ENCODE measurements around the gene ULK4. TPM values are rescaled to one million over a fixed set of nuclear protein-coding genes. Genes with fewer than 3 reads are reported as not detected.

The ULK4 gene
- total and polyA plus RNA-seq, 2 of the 8 experiments (the other 6 are each of a cell fraction or from before 2014, with no cell fraction given) = 3.0 to 10.8 TPM

- 65% methylated on average over 1 of the region's 1 CpG; no CpG with 5 or more reads in 1 of the 2 experiments for WGBS, 2 experiments (ENCODE audit: extremely low coverage in 1 of 2, insufficient coverage in 1 of 2, insufficient read length in 1 of 2, insufficient replicate concordance in 2 of 2, low coverage in 1 of 2, low lambda C conversion rate in 2 of 2, missing lambda C conversion rate in 1 of 2)
- POLR2A ChIA-PET (ENCODE audit: partially characterized antibody) = no interaction called here
Observed at GRCh38 chr3:41436983-41437382, 524.9 kb downstream of the ULK4 start.

More at GRCh38 chr3:41436983-41437382, 524.9 kb downstream of the ULK4 start:
- H2BK120ac ChIP-seq (replicated peaks; ENCODE audit: low read depth, low read length) = no peak overlapping the region
- no peak overlapping the region for H2BK5ac ChIP-seq (ENCODE audit: low read depth, low read length)
- H3K18ac ChIP-seq (ENCODE audit: extremely low read depth, low read length) = no peak overlapping the region
- no peak overlapping the region for H3K9ac ChIP-seq (replicated peaks in 1 of 4; ENCODE audit: extremely low read depth in 1 of 4, low read depth in 3 of 4, low read length in 3 of 4)
- H3K9me3 ChIP-seq (ENCODE audit: insufficient read depth in 2 of 2, low read depth in 1 of 2, low read length in 1 of 2) = peaks cover 0 to 3% of the 10 kb centered on the region in 2 experiments; a peak in 2 of 4 replicates
- no peak overlapping the region for H3K23ac ChIP-seq (ENCODE audit: insufficient read length)
- H4K20me1 ChIP-seq (replicated peaks in 1 of 2; ENCODE audit: control insufficient read depth in 1 of 2, insufficient read depth in 2 of 2, low read length in 2 of 2) = no peaks in the 10 kb centered on the region
- H3K27ac ChIP-seq (ENCODE audit: low read depth, low read length) = no peak overlapping the region
- H4K8ac ChIP-seq (ENCODE audit: extremely low read depth, insufficient read depth, low read length) = no peak overlapping the region
- TF ChIP-seq USF2 (IDR thresholded peaks at IDR 0.05; ENCODE audit: low read length) = no peak
- TF ChIP-seq CREB1 (IDR thresholded peaks at IDR 0.05) = no peak
- no peak for TF ChIP-seq TEAD4 (IDR thresholded peaks at IDR 0.05; ENCODE audit: low read depth, low read length)
- no peak for TF ChIP-seq SIN3A (conservative IDR thresholded peaks at IDR 0.05 in 1 of 2, IDR thresholded peaks at IDR 0.05 in 1 of 2; ENCODE audit: low read depth in 1 of 2, low read length in 2 of 2)
- TF ChIP-seq NRF1 (IDR thresholded peaks at IDR 0.05; ENCODE audit: low read depth, low read length) = no peak
- no peak for TF ChIP-seq RBBP5 (IDR thresholded peaks at IDR 0.05; ENCODE audit: borderline replicate concordance, low read depth, low read length)
- TF ChIP-seq EZH2 (IDR thresholded peaks at IDR 0.05; ENCODE audit: low read depth, low read length, severe bottlenecking) = no peak
- no peak for TF ChIP-seq ASH2L (IDR thresholded peaks at IDR 0.05; ENCODE audit: low read length)
- H3K14ac ChIP-seq (ENCODE audit: insufficient read length) = no peak overlapping the region
- no peak overlapping the region for H3K56ac ChIP-seq (replicated peaks; ENCODE audit: insufficient read length, low read depth, low read length)
- FAIRE-seq (peak; percentile 50), DNase-seq (ENCODE audit: low read depth in 1 of 2, low spot score in 2 of 2) (no peak)
- CTCF ChIA-PET (ENCODE audit: partially characterized antibody) = interaction anchor here (3.6 kb wide), 1 partner anchor 11 kb away, joined by 15 read pairs; no protein-coding TSS in a partner anchor
- no peak overlapping the region for H2AK5ac ChIP-seq (ENCODE audit: low read depth, low read length)
- H2AFZ ChIP-seq (ENCODE audit: low read length) = no peak overlapping the region
- H3K23me2 ChIP-seq (ENCODE audit: low read depth, low read length) = no peaks in the 10 kb centered on the region
- H2BK12ac ChIP-seq (ENCODE audit: low read depth, low read length) = no peak overlapping the region
- H3K4me3 ChIP-seq (ENCODE audit: extremely low read depth in 1 of 4, insufficient read depth in 2 of 4, low read depth in 3 of 4, low read length in 4 of 4) = no peak overlapping the region
- no peak overlapping the region for H3K4ac ChIP-seq (replicated peaks; ENCODE audit: insufficient read length, low read depth, low read length)
- no peak overlapping the region for H4K91ac ChIP-seq (replicated peaks; ENCODE audit: insufficient read length, low read length)
- H3K79me2 ChIP-seq (ENCODE audit: control insufficient read depth in 1 of 2, insufficient read depth in 2 of 2, low read length in 2 of 2) = no peaks in the 10 kb centered on the region
- no peak overlapping the region for H2BK15ac ChIP-seq (ENCODE audit: low read length)
- H3K36me3 ChIP-seq (ENCODE audit: control insufficient read depth in 2 of 4, insufficient read depth in 4 of 4, low read length in 3 of 4) = peaks cover 0 to 3% (median 0%) of the 10 kb centered on the region in 4 experiments; a peak in 2 of 8 replicates
- H3K4me2 ChIP-seq (ENCODE audit: insufficient read depth in 1 of 2, low read depth in 2 of 2, low read length in 2 of 2) = no peak overlapping the region
- no peak overlapping the region for H2BK20ac ChIP-seq (ENCODE audit: low read length)
- no peaks in the 10 kb centered on the region for H3K79me1 ChIP-seq (ENCODE audit: low read depth, low read length)
- no peak overlapping the region for H4K5ac ChIP-seq (ENCODE audit: insufficient read length, low read depth, low read length)
- H3K27me3 ChIP-seq (replicated peaks in 1 of 4; ENCODE audit: control insufficient read depth in 3 of 4, extremely low read depth in 1 of 4, insufficient read depth in 3 of 4, low read length in 3 of 4) = no peaks in the 10 kb centered on the region
- peaks cover 0 to 3% (median 0%) of the 10 kb centered on the region in 4 experiments; a peak in 1 of 7 replicates for H3K4me1 ChIP-seq (replicated peaks in 1 of 4; ENCODE audit: control insufficient read depth in 3 of 4, insufficient read depth in 4 of 4, low read length in 3 of 4)

Data from H1 (cell line).